GM03348 (cell line): Measurements from ENCODE around the gene MECR.

Experiments used
- DNase-seq: peaks from one replicate; pipeline ENCODE4 v3.0.0; 2012; ENCODE audit warnings: low spot score

MECR gene

GRCh38 chr1:29230553-29231378 is at the start of gene MECR:
Gene MECR, minus strand, starts transcription at chr1:29230934. Its CDS starts 28 bp downstream, at chr1:29230906.
- peak; percentile 99 for DNase-seq

- peak; percentile 14 for DNase-seq
Measured at GRCh38 chr1:29279951-29280391, 49.2 kb upstream of the MECR start.

GRCh38 chr1:29279406-29279805 is 48.7 kb upstream of the MECR start:
- DNase-seq, result no peak

GRCh38 chr1:29278124-29278523 is 47.4 kb upstream of the MECR start:
- no peak for DNase-seq

- no peak for DNase-seq
Measured at GRCh38 chr1:29275435-29275834, 44.7 kb upstream of the MECR start.

DNA sequence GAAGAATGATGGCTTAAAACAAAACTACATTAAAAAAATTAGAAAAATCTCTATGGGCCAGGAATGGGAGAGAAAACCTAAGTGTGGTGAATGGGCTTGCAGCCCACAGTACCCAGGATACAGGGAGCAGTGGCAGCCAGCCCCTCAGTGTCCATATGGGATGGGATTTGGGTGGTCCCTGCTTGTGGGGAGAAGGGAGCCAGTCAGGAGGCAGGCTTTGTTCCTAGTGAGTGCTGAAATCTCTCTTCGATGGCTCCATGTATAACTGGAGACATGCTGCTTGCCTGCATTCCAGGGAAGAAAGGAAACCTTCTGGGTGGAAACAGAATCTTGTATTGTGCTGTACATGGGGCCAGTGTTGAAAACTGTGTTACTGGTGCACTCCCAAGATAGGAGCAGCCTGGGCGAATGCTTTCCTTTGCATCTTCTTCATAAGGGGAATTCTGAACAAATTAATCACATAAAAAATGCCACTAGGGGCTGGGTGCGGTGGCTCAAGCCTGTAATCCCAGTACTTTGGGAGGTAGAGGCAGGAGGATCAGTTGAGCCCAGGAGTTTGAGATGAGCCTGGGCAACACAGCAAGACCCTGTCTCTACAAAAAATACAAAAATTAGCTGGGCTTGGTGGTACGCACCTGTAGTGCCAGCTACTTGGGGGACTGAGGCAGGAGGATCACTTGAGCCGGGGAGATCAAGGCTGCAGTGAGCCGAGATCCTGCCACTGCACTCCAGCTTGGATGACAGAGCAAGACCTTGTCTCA is 41.6 kb upstream of the MECR start:
- no peak for DNase-seq

DNA sequence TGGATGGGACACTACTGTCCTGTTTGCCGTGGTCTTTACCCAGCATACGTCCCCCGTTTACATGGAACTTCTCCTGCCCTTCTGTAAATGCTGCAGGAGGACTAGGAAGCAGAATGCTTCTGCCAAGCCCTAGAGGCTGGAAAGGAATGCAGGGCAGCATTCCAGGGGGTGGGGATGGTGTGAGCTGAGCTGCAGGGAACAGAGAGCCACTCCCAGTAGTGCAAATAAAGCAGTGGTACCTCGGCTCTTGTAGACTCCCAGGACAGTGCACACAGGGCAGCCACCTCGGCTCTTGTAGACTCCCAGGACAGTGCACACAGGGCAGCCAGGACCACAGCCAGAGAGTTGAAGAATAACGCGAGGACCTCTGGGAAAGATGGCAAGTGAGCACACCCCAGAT is 41.0 kb upstream of the MECR start:
- peak; percentile 93 for DNase-seq

GRCh38 chr1:29270929-29271521 is 40.3 kb upstream of the MECR start:
- DNase-seq, result no peak

GRCh38 chr1:29269382-29269781 is 38.6 kb upstream of the MECR start:
- DNase-seq, result no peak

DNA sequence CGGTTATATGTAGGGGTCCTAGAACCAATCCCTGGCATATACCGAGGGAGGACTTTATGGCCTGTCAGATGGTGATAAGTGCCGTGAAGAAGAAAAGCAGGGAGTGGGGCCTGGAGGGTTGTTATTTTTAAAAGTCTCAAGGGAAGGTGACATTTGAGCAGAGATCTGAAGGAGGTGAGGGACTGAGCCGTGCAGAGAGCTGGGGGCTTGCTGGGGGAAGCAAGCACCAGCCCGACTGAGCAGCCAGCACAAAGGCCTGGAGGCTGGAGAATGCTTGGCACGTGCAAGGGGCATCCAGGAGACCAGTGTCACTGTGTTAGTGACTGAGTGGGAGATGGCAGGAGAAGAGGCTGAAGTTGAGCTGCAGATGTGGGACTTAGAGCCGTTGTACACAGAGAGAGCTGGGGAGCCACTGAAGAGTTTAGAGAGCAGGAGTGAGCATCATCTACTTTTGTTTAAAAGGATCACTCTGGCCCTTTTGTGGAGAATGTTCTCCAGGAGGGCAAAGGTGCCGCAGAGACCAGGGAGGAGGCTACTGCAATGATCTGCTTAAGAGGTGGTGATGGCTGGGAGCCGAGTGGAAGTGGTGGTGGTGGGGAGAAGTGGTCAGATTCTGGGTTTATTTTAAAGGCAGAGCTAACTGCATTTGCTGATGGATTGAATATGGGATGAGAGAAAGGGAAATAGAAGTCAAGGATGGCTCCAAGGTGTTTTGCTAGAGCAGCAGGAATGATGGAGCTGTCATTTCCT is 36.8 kb upstream of the MECR start:
- no peak for DNase-seq

- DNase-seq, result no peak
Measured at GRCh38 chr1:29266912-29267311, 36.2 kb upstream of the MECR start.

- peak; percentile 37 for DNase-seq
Measured at GRCh38 chr1:29264773-29265389, 34.1 kb upstream of the MECR start.

- DNase-seq, result no peak
Measured at GRCh38 chr1:29260531-29260930, 29.8 kb upstream of the MECR start.

GRCh38 chr1:29259802-29260441 is 29.2 kb upstream of the MECR start:
- DNase-seq, result peak; percentile 92

DNA sequence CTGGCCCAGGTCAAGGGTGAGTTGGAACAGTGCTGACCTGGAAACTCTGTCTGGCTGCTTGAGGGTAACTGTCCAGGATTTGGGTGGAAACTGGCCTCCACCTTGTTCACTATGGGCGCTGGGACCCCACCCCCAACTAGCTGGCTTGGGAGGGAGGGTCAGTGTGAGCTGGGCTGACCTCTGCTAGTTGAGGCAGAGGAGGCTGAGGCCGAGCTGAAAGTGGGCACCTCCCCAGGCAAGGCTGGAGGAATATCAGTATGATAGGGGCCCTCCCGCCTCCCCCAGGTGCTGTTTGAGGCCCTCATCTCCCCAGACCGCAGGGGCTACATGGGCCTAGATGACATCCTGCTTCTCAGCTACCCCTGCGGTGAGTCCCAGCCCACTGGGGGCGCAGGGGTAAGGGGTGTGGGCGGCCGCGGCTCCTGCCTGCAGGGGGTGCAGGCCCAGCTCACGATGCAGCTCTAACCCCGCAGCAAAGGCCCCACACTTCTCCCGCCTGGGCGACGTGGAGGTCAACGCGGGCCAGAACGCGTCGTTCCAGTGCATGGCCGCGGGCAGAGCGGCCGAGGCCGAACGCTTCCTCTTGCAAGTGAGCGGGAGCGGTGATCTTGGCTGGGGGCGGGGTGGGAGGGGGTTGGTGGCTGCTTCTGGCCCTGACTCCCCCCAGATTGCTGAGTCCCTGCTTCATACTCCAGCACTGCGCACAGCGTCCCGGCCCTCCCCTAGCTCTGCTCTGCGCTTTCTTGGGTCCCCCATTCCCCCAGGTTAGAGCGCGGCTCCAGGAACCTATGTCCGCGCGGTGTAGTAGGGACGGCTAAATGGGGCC is 28.5 kb upstream of the MECR start:
- DNase-seq, result no peak

DNA sequence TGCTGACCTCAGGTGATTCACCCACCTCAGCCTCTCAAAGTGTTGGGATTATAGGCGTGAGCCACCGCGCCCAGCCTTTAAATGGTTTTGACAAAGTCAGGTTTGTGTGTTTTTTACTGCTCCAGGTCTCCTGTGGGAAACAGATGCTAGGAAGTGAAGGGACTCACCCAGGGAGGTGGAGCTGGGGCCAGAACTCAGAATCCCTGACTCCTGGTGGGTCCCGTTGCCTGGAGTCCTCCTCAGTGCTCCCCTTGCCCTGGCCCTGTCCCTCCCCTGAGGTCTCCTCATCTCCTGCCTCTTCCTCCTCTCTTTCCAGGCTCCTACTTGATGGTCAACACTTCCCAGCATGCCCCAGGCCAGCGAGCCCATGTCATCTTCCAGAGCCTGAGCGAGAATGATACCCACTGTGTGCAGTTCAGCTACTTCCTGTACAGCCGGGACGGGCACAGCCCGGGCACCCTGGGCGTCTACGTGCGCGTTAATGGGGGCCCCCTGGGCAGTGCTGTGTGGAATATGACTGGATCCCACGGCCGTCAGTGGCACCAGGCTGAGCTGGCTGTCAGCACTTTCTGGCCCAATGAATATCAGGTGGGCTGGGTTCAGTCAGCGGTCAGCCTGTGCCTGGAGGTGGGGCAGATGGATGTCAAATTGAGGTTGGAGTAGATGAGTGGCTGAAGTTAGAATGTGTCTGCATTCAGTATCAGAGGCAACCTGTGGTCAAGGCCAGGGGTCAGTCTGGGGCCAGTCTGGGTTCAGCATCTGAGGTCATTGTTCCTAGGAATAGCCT is 27.6 kb upstream of the MECR start:
- DNase-seq, result no peak

DNA sequence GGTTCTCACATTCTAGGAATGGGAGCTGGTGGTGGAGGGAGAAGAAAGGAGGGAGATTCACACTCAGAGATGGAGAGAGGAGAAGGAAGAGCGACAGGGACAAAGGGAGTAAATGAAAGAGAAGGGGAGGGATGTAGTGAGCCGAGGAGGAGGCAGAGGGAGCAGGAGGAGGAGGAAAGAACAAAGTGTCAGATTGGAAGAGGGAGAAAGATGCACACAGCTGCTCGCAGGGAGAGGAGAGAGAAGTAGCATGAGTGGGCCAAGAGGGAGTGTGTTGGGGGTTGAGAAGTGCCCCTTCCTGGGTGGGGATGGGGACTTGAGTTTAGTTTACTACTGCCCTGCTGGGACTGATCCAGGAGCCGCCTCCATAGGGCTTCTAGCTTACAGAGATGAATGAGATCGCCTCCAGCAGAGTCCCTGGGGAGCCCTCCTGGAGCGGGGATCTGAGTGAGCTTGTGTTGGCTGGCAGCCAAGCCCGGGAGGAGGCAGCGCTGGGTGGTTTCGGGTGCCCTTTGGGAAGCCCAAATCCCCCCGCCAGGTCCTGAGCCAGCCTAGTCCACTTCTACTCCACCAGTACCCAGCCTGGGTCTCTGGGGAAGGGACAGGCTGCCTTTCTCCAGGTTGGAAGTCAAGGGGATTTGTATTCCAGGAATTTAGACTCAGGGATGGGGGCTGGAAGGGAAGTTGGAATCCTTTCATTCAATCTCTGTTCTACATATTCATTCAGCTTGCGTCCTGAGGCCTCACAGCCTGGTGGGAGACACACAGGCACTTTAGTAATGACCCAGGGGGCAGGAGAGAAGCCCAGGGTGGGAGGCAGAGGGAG is 26.5 kb upstream of the MECR start:
- peak; percentile 36 for DNase-seq

DNA sequence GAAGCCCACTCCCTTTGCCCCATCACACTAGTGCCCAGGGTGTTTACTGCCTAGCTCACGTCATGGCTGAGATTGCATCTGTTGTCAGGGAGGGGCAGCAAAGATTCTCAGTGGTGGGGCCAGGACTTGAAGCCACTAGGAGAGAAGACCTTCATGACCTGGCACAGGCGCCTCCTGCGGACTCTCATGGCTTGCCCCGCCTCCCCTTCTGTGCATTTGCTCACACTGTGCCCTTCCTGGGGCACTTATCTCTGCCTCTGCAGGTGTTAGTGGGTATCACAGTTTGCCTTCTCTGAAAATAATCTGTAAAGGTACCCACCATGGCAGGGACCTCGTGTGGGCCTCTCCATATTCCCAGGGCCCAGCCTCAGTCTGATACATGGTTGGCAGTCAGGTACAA is 25.7 kb upstream of the MECR start:
- no peak for DNase-seq
